Esophagus squamous epithelium (tissue), 4 donors: ENCODE data around the gene ELOVL3.
"Not testable (repeated sequence)": the region's sequence is repeated elsewhere in the genome, so short reads cannot be mapped to it uniquely, and the experiment has no call there.

Experiments used
- POLR2A ChIP-seq, 4 donors: fragments of 450-650 bp; IDR thresholded peaks; one replicate each; pipeline ENCODE4 v1.6.1; 2017; ENCODE audit warnings: antibody characterized with exemption in 4 of 4, mild to moderate bottlenecking in 4 of 4, moderate library complexity in 3 of 4
- TF ChIP-seq, protein P1 (sequence below), 6 experiments: fragments of 450-650 bp in 4 of 6; fragments of 200-600 bp in 2 of 6; sonication (generic) in 2 of 6; IDR thresholded peaks; one replicate each; pipeline ENCODE4 v1.5.1; 2016 to 2019; ENCODE audit warnings: antibody characterized with exemption in 6 of 6, mild to moderate bottlenecking in 4 of 6, moderate library complexity in 4 of 6

DNA sequence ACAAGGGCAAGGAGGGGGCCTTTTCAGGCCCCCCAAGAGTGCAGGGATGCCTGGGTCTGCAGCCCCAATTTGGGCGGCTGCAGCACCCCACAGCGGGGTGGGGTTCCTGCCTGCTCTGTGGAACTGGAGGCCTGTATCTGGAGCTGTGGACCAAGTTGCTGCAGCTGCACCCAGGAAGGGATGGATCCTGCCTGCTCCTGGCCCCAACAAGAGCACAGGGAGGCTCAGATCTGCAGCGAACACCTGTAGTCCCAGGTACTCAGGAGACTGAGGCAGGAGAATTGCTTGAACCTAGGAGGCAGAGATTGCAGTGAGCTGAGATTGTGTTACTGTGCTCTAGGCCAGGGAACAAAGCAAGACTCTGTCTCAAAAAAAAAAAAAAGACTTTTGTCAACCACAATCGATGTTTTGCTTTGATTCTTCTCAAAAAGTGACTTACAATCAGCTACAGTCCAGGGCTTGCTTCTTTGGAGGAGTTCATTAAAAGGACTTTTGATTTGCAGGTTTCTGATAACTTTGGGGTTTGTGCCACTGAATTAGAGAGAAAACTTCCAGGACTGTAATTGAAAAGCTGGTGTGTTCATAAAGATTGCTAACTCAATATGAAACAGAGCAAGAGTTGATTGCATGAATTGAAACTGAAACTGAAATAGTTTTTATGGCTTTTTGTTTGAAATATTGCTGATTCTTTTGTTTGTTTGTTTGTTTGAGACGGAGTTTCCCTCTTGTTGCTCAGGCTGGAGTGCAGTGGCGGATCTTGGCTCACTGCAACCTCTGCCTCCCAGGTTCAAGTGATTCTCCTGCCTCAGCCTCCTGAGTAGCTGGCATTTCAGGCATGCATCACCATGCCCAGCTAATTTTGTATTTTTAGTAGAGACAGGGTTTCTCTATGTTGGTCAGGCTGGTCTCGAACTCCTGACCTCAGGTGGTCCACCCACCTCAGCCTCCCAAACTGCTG, 36.9 kb upstream of the ELOVL3 start:
- TF ChIP-seq, protein P1, sequence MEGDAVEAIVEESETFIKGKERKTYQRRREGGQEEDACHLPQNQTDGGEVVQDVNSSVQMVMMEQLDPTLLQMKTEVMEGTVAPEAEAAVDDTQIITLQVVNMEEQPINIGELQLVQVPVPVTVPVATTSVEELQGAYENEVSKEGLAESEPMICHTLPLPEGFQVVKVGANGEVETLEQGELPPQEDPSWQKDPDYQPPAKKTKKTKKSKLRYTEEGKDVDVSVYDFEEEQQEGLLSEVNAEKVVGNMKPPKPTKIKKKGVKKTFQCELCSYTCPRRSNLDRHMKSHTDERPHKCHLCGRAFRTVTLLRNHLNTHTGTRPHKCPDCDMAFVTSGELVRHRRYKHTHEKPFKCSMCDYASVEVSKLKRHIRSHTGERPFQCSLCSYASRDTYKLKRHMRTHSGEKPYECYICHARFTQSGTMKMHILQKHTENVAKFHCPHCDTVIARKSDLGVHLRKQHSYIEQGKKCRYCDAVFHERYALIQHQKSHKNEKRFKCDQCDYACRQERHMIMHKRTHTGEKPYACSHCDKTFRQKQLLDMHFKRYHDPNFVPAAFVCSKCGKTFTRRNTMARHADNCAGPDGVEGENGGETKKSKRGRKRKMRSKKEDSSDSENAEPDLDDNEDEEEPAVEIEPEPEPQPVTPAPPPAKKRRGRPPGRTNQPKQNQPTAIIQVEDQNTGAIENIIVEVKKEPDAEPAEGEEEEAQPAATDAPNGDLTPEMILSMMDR (IDR thresholded peaks at IDR 0.05): not testable (repeated sequence)
- TF ChIP-seq POLR2A (IDR thresholded peaks at IDR 0.05): not testable (repeated sequence)
